SJSA1 (cell line): ENCODE data around the gene ITGB1BP1. TPM values are rescaled to one million over a fixed set of nuclear protein-coding genes. Genes with fewer than 3 reads are reported as not detected.

Source experiments
- DNase-seq, 2 experiments: peaks; one replicate each; pipeline ENCODE4 v3.0.0-alpha.2; 2015 to 2020; ENCODE audit warnings: low spot score in 2 of 2, low read depth in 1 of 2
- H3K27ac ChIP-seq: fragments of 250-450 bp; sonication (Bioruptor Pico); 2 replicates; pipeline ENCODE4 v1.5.1; 2020; ENCODE audit warnings: mild to moderate bottlenecking, moderate library complexity
- H3K27me3 ChIP-seq: fragments of 250-450 bp; sonication (Bioruptor Pico); replicated peaks from 2 replicates; pipeline ENCODE4 v1.5.1; 2020; ENCODE audit warnings: mild to moderate bottlenecking, moderate library complexity
- H3K36me3 ChIP-seq: fragments of 250-450 bp; sonication (Bioruptor Pico); 2 replicates; pipeline ENCODE4 v1.5.1; 2020; ENCODE audit warnings: mild to moderate bottlenecking
- H3K4me1 ChIP-seq: fragments of 250-450 bp; sonication (Bioruptor Pico); replicated peaks from 2 replicates; pipeline ENCODE4 v1.6.1; 2021; ENCODE audit warnings: mild to moderate bottlenecking
- H3K4me3 ChIP-seq: fragments of 250-450 bp; sonication (Bioruptor Pico); 2 replicates; pipeline ENCODE4 v1.5.1; 2020; ENCODE audit warnings: mild to moderate bottlenecking
- H3K9me3 ChIP-seq: fragments of 250-450 bp; sonication (Bioruptor Pico); replicated peaks from 2 replicates; pipeline ENCODE4 v1.5.1; 2020; ENCODE audit warnings: mild to moderate bottlenecking
- total RNA-seq: library from RNA; depleted of rRNA; stranded (reverse); fragments of >200 nt; shearing (Covaris generic); gene quantifications from 2 replicates; pipeline ENCODE4 v1.2.3, GENCODE V29; 2014

The ITGB1BP1 gene
- total RNA-seq, 1 experiment from 2014 or later: 64.4 TPM

DNA sequence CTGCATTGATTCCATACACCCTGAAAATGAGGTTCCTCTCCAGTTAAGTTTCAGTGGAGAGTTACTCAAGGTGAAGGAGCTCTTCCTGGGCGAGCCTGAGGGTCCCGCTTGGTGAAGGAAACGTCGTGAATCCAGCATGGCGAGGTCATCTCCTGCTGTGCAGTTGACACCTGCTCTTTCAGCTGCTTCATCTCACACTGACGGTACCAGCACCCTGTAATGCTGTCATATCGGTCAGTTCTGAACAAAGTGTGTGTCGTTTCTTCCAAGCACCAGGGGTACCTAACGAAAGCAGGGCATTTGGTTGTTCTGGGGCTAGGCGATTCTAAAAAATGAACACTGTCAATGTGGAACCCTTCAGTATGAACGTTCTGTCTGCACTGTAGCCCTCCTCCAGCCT, 52.6 kb downstream of the ITGB1BP1 start:
- no peak overlapping the region for H3K27ac ChIP-seq

DNA sequence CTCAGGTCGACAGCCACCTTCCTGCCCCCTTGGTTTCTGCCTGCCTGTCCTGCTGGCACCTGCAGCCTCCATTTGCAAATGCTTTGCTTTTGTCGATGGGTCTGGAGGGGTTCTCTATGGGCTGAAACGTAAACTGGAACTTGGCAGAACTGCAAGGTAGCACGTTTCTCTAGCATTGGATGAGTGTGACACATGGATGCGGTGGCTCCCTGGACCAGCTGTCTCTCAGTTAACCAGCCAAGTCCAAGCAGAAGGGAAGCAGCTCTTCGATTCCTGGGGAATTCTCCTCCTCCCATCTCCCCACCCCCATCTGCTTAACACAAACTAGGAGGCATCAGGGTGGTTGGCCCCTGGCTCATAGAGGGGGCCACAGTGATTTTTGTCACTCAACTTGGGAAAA, 57.3 kb downstream of the ITGB1BP1 start:
- Histone ChIP-seq H3K27ac (no peak overlapping the region), H3K4me1 (0 out of 2 replicates have a peak, but pooled peaks cover 2% of the 10 kb centered on the region), H3K36me3 (peaks cover 70% of the 10 kb centered on the region), H3K9me3 (no peaks in the 10 kb centered on the region), H3K4me3 (no peak overlapping the region), H3K27me3 (no peaks in the 10 kb centered on the region)
- DNase-seq: no peak

More for the DNA sequence above, 52.6 kb downstream of the ITGB1BP1 start:
- peaks cover 44% of the 10 kb centered on the region for H3K36me3 ChIP-seq
- no peak overlapping the region for H3K4me3 ChIP-seq
- H3K27me3 ChIP-seq: no peaks in the 10 kb centered on the region
- H3K4me1 ChIP-seq: no peaks in the 10 kb centered on the region
- DNase-seq: no peak
- no peaks in the 10 kb centered on the region for H3K9me3 ChIP-seq

DNA sequence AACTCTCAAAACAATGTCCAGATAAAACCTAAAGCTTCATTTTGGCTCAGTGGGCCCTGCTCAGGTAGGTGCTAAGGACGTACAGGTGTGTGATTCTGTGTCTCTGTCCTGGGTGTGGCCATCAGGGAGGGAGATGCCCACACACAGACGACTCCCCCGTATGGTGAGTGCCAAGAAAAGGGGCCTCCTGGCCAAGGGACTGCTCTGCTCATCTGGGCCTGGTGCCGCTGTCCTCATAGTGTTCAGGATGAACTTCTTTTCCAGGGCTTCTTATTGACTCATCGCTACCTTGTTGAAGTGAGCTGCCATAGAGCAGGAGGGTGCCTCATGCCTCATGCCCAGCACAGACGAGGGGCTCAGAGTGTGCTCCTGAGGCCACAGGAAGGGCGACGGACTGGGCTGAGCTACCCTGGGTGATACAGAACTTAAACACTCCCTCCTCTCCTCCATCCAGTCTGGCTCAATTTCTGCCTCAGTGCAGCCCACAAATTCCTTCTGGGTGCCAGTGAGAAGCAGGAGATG, 57.8 kb downstream of the ITGB1BP1 start:
- peaks cover 71% of the 10 kb centered on the region for H3K36me3 ChIP-seq
- H3K9me3 ChIP-seq: no peaks in the 10 kb centered on the region
- H3K27ac ChIP-seq: no peak overlapping the region
- H3K4me1 ChIP-seq: 0 out of 2 replicates have a peak, but pooled peaks cover 2% of the 10 kb centered on the region
- no peak overlapping the region for H3K4me3 ChIP-seq
- no peak for DNase-seq
- H3K27me3 ChIP-seq: no peaks in the 10 kb centered on the region

DNA sequence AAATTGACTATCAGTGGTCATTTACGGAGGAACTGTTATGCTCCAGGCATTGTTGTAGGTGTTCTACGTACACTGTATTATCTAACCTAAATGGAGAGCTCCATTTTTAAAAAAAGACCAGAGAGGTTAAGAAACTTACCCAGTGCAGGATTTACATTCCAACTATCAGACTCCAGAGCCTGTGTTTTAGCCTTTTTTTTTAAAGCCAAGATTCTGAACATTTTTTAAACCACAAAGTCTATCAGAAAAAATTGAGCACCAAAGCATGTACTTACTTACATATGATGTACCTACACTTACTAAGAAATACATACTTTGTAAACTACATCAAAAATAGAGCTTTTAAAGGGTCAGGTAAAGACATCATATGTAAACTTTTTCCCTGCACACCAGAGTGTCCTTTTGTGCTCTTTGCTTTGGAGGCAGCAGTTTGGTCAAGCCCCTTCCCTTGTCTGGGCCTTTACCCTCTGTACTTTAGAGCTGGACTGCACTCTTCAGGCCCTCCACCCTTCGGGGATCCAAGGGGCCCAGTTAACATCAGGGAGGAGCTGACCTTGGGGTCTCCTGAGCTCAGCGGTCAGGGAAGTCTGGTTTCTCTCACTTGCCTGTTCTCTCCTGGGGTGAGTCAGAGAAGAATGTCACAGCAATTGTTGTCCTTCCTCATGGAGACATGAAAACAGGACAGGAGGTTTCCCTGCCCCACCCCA, 58.4 kb downstream of the ITGB1BP1 start:
- no peak for DNase-seq
- Histone ChIP-seq H3K4me3 (no peak overlapping the region), H3K4me1 (0 out of 2 replicates have a peak, but pooled peaks cover 2% of the 10 kb centered on the region), H3K27me3 (no peaks in the 10 kb centered on the region), H3K36me3 (peaks cover 72% of the 10 kb centered on the region), H3K27ac (no peak overlapping the region; the same call in 1 of the 2 replicates), H3K9me3 (no peaks in the 10 kb centered on the region)

DNA sequence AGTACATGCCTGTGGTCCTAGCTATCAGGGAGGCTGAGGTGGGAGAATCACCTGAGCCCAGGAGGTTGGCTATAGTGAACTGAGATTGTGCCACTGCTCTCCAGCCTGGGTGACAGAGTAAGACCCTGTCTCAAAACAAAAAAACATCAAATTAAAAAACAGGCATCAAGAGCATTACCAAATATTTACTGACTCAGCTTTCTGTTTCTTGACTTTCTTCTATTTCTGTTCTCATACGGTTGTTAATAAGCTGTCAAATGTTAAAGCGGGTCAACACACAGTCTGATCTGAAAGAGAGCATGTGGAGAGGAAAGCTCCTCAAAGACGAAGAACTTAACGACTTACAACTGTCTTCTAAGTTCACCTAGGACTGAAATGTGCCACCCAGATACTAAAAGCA, 59.0 kb downstream of the ITGB1BP1 start:
- Histone ChIP-seq H3K27me3 (no peaks in the 10 kb centered on the region), H3K4me1 (0 out of 2 replicates have a peak, but pooled peaks cover 2% of the 10 kb centered on the region), H3K27ac (no peak overlapping the region; the same call in 1 of the 2 replicates), H3K4me3 (no peak overlapping the region), H3K9me3 (no peaks in the 10 kb centered on the region), H3K36me3 (peaks cover 75% of the 10 kb centered on the region)
- no peak for DNase-seq

DNA sequence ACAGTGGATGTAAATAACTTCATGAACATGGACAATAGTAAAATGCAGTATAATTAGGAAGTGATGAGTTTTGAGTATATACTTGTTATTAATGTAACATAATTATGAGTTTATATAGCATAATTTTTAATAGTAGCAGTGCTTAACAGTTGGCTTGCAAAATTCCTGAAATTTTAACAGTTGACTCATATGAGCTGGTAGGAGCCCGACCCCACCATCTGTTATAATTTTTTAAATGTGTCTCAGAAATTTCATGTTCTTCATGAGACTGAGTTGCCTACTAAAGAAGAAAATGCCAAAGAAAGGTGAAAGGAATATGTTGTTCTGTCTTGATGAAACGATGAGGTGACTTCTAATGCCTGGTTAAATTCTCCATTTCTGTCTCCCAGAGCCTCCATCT, 62.6 kb downstream of the ITGB1BP1 start:
- no peak overlapping the region for H3K27ac ChIP-seq
- DNase-seq: no peak
- peaks cover 66% of the 10 kb centered on the region for H3K36me3 ChIP-seq
- H3K4me3 ChIP-seq: no peak overlapping the region
- H3K27me3 ChIP-seq: no peaks in the 10 kb centered on the region
- H3K9me3 ChIP-seq: no peaks in the 10 kb centered on the region
- H3K4me1 ChIP-seq: 0 out of 2 replicates have a peak, but pooled peaks cover 2% of the 10 kb centered on the region

DNA sequence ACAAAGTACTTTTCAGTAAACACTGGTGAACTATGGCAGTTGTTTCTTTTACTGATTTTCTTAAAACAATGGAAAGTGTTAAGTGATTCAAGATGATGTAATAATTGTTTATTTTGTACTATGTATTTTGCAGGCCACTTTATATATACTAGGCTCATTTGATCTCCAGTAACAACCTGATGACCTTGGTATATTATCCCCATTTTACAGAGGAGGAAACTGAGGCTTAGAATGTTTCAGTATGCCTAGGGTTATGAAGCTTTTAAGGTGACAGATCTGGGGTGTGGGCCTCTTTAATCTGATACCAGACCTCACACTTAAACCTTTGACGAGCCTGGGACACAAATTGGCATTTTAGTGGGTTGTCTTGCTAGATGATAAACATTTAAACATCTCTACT, 63.2 kb downstream of the ITGB1BP1 start:
- H3K9me3 ChIP-seq: no peaks in the 10 kb centered on the region
- H3K4me3 ChIP-seq: no peak overlapping the region
- H3K27me3 ChIP-seq: no peaks in the 10 kb centered on the region
- H3K36me3 ChIP-seq: peaks cover 60% of the 10 kb centered on the region
- no peaks in the 10 kb centered on the region for H3K4me1 ChIP-seq
- DNase-seq: no peak
- no peak overlapping the region for H3K27ac ChIP-seq

DNA sequence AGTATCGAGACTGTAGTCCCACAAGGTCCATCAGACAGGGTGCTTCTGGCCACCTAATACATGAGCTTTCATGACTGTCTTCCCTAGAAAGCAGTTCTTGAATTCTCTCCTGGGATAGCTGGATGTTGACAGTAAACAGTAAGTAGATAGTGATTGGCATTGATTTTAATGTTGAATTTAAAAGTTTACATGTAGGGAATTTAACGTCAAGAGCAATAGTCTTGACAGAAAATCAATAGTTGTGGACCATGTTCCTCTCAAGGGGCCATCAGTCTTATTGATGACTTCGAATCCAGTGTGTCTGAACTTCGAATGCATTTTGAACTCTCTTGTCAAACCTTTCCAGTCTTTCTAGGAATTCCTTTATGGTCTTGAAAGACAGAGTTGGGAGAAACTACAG, 63.9 kb downstream of the ITGB1BP1 start:
- Histone ChIP-seq H3K4me3 (no peak overlapping the region), H3K9me3 (no peaks in the 10 kb centered on the region), H3K4me1 (no peaks in the 10 kb centered on the region), H3K27me3 (no peaks in the 10 kb centered on the region), H3K36me3 (peaks cover 56% of the 10 kb centered on the region), H3K27ac (no peak overlapping the region)
- no peak for DNase-seq

DNA sequence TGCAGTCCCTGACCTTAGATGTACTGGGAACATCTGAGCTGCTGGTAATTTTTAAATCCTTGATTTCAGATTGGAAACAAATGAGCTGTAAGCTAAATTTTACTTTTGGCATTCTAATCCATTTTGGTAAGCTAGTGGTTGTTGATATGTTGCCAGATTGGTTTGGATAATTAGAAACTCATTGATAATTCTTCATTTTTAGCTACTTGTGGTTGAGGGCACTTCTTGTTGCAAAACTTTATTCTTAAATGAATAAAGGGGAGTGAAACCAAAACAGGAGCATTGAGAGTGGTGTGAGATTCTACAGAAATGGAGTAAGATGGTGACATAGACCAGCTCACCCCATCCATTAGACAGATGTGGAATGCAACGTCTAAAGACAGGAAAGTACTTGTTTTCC, 64.5 kb downstream of the ITGB1BP1 start:
- Histone ChIP-seq H3K4me3 (no peak overlapping the region), H3K9me3 (no peaks in the 10 kb centered on the region), H3K36me3 (peaks cover 54% of the 10 kb centered on the region), H3K4me1 (no peaks in the 10 kb centered on the region), H3K27me3 (no peaks in the 10 kb centered on the region), H3K27ac (no peak overlapping the region)
- DNase-seq: no peak

DNA sequence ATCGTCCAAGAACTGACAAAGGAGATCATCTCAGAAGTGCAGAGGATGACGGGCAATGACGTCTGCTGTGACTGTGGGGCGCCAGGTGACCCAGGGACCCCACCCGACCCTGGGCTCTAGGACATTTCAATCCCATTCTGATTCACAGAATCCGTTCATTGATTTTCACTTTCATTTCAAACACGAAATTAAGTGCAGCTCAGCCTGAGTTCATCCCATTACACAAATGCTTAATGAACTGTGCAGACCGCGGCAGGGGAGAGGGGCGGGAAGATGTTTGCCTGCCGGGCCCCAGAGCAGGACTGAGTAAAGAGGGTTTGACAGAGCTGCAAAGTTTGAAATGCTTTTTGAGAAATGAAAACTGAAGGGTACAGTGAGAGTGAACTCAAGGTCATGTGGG, 67.1 kb downstream of the ITGB1BP1 start:
- no peaks in the 10 kb centered on the region for H3K9me3 ChIP-seq
- no peak for DNase-seq
- H3K4me3 ChIP-seq: no peak overlapping the region
- H3K4me1 ChIP-seq: no peaks in the 10 kb centered on the region
- H3K27ac ChIP-seq: no peak overlapping the region
- H3K27me3 ChIP-seq: no peaks in the 10 kb centered on the region
- H3K36me3 ChIP-seq: peaks cover 54% of the 10 kb centered on the region

DNA sequence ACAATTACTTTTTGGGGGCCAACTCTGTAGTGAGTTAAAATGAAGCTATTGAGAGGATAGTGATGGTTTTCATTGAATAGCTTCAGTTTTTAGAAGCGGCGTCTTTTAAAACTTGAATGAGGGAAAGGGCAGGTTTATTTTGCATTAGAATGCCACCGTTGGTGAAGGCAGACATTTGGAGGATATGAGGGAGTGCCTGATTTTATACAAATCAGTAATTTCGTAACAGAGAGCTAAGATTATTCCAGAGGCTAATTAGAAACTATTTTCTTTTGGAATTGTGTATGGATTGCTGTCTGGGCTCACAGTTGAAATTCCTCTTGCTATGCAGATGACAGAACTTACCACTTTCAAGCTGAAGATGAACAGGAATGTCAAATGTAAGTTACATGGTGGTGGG, 67.6 kb downstream of the ITGB1BP1 start:
- Histone ChIP-seq H3K27ac (no peak overlapping the region), H3K4me3 (no peak overlapping the region), H3K27me3 (no peaks in the 10 kb centered on the region), H3K4me1 (no peaks in the 10 kb centered on the region), H3K9me3 (no peaks in the 10 kb centered on the region), H3K36me3 (peaks cover 58% of the 10 kb centered on the region)
- DNase-seq: no peak

DNA sequence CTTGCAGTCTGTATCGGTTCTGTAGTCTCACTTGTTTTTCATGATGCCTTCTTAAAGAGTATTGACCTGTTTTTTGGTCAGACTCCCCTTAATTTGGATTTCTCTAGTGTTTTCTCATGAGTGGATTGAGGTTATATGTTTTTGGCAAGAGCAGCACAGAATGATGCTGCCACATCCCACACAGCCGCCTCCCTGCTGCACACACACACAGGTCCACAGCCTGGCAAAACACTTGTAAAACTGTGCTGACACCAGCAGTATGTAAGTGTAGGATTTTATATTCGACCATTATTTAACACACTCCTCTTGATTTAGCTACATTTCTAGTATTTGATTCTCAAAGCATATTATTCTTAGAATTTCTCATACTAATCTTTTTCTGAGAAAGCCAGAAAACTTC, 68.1 kb downstream of the ITGB1BP1 start:
- no peak for DNase-seq
- Histone ChIP-seq H3K27ac (no peak overlapping the region), H3K4me3 (no peak overlapping the region), H3K4me1 (no peaks in the 10 kb centered on the region), H3K27me3 (no peaks in the 10 kb centered on the region), H3K36me3 (peaks cover 59% of the 10 kb centered on the region), H3K9me3 (no peaks in the 10 kb centered on the region)

DNA sequence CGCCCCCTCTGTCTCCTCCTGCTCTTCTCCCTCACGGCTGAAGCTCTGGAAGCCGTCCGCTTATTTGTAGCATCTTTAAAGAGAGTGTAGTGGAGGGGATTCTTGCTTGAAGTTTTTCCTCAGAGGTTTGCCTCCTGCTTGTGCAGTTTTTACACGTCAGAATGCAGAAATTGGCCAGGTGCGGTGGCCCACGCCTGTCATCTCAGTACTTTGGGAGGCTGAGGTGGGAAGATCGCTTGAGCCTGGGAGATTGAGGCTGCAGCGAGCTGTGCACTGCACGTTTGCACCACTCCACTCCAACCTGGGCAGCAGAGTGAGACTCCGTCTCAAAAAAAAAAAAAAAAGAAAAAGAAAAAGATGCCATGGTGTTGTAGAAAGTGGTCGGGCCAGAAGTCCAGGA, 69.0 kb downstream of the ITGB1BP1 start:
- Histone ChIP-seq H3K36me3 (peaks cover 62% of the 10 kb centered on the region), H3K4me3 (no peak overlapping the region), H3K4me1 (no peaks in the 10 kb centered on the region), H3K27me3 (no peaks in the 10 kb centered on the region), H3K9me3 (no peaks in the 10 kb centered on the region), H3K27ac (no peak overlapping the region)
- DNase-seq: no peak
